Measurements from ENCODE around the gene DLGAP1. TPM values are rescaled to one million over a fixed set of nuclear protein-coding genes. Genes with fewer than 3 reads are reported as not detected.

Gene DLGAP1
- total and polyA plus RNA-seq, 2 of the 8 experiments (the other 6 are each of a cell fraction or from before 2014, with no cell fraction given) = 11.8 to 16.9 TPM

GRCh38 chr18:3626929-3627458 is 828.1 kb downstream of the DLGAP1 start (continued):
- TF ChIP-seq TAF7 (optimal IDR thresholded peaks at IDR 0.05; ENCODE audit: borderline replicate concordance, low read depth, low read length) (no peak), POLR2A (IDR thresholded peaks at IDR 0.05; ENCODE audit: control extremely low read depth in 1 of 2, low read depth in 2 of 2, low read length in 2 of 2) (no peak), KDM1A (IDR thresholded peaks at IDR 0.05; ENCODE audit: borderline replicate concordance, low read length) (no peak), POLR2AphosphoS5 (IDR thresholded peaks at IDR 0.05; ENCODE audit: low read depth, low read length) (no peak), SRF (IDR thresholded peaks at IDR 0.05; ENCODE audit: low read depth, low read length) (no peak)
